GM12878 (cell line): ENCODE results near the gene RSKR. TPM values are rescaled to one million over a fixed set of nuclear protein-coding genes. Genes with fewer than 3 reads are reported as not detected.

ENCODE experiments used
- ATAC-seq: fragments of 200-7000 bp; cut with Tn5 transposase; 3 replicates; pipeline ENCODE4 v1.9.1; 2020; ENCODE audit warnings: mild to moderate bottlenecking, moderate library complexity
- BruUV-seq: library from RNA; stranded (reverse); fragments of 400-500 nt; replicated peaks from 2 replicates; lab custom pipeline; 2021; lab: Mats Ljungman, UMichigan
- CTCF ChIA-PET: fragments of 300-600 bp; sonication (Branson Sonifier 250); formaldehyde crosslinking; extraction: SDS; loops from one replicate; lab custom pipeline; 2021; ENCODE audit warnings: inconsistent platforms; lab: Yijun Ruan, JAX
- POLR2A ChIA-PET: fragments of 350-600 bp; formaldehyde crosslinking; extraction: SDS; loops from one replicate; lab custom pipeline; 2021; ENCODE audit warnings: inconsistent platforms; lab: Charles Lee
- RAD21 ChIA-PET: fragments of 300-600 bp; sonication (Branson Sonifier 250); formaldehyde crosslinking; loops from one replicate; lab custom pipeline; 2023; ENCODE audit warnings: antibody characterized with exemption; ENCODE audit not compliant: unreplicated experiment; lab: Charles Lee
- SMC1A ChIA-PET: fragments of 300-600 bp; sonication (Branson Sonifier 250); formaldehyde crosslinking; loops from one replicate; lab custom pipeline; 2023; ENCODE audit not compliant: unreplicated experiment, uncharacterized antibody; lab: Charles Lee
- DNase-seq: peaks from one replicate; pipeline ENCODE4 v3.0.0-alpha.2; 2011; ENCODE audit warnings: low read depth, low spot score
- FAIRE-seq: peaks from 3 replicates; lab custom pipeline; 2011; peaks lifted over from hg19 to GRCh38; lab: Jason Lieb, UNC
- H2AFZ ChIP-seq: 2 replicates; pipeline ENCODE4 v1.6.0; 2011; ENCODE audit warnings: low read depth, low read length, control low read depth; ENCODE audit not compliant: control insufficient read depth
- H3K27ac ChIP-seq: 2 replicates; pipeline ENCODE4 v1.5.1; 2011; ENCODE audit warnings: control low read depth; ENCODE audit not compliant: control insufficient read depth, insufficient read depth
- H3K27me3 ChIP-seq, 2 experiments: replicated peaks in 1 of 2; 2 replicates each; pipeline versions ENCODE4 v1.6.0 to v1.6.1; 2011; ENCODE audit warnings: low read length in 1 of 2; ENCODE audit not compliant: control insufficient read depth in 2 of 2, insufficient read depth in 2 of 2
- H3K36me3 ChIP-seq, 2 experiments: 2 replicates each; pipeline ENCODE4 v1.5.1; 2011; ENCODE audit warnings: low read length in 1 of 2; ENCODE audit not compliant: control insufficient read depth in 2 of 2, insufficient read depth in 2 of 2
- H3K4me1 ChIP-seq: 2 replicates; pipeline ENCODE4 v1.6.1; 2011; ENCODE audit warnings: mild to moderate bottlenecking, low read length, moderate library complexity, mixed read lengths; ENCODE audit not compliant: control insufficient read depth, insufficient read depth
- H3K4me2 ChIP-seq: 2 replicates; pipeline ENCODE4 v1.6.0; 2011; ENCODE audit warnings: control low read depth; ENCODE audit not compliant: control insufficient read depth, insufficient read depth
- H3K4me3 ChIP-seq: fragments of 200-600 bp; sonication (generic); 2 replicates; pipeline ENCODE4 v1.5.1; 2016
- H3K79me2 ChIP-seq: 2 replicates; pipeline ENCODE4 v1.6.0; 2011; ENCODE audit warnings: low read length; ENCODE audit not compliant: control insufficient read depth, insufficient read depth
- H3K9ac ChIP-seq: 2 replicates; pipeline ENCODE4 v1.8.0; 2011; ENCODE audit warnings: low read length, control low read depth, mixed read lengths; ENCODE audit not compliant: control insufficient read depth, insufficient read depth
- H3K9me3 ChIP-seq: replicated peaks from 3 replicates; pipeline ENCODE4 v1.5.1; 2011; ENCODE audit warnings: mild to moderate bottlenecking, low read length; ENCODE audit not compliant: control insufficient read depth, insufficient read depth
- H4K20me1 ChIP-seq: 2 replicates; pipeline ENCODE4 v1.6.0; 2011; ENCODE audit not compliant: control insufficient read depth, insufficient read depth
- BCL11A ChIP-seq: IDR thresholded peaks from 2 replicates; pipeline ENCODE4 v1.6.1; 2011; ENCODE audit warnings: low read depth, low read length
- CHD4 ChIP-seq: fragments of 200-600 bp; sonication (generic); IDR thresholded peaks from 2 replicates; pipeline ENCODE4 v1.6.1; 2016; ENCODE audit warnings: mild to moderate bottlenecking
- E2F4 ChIP-seq: IDR thresholded peaks from 2 replicates; pipeline ENCODE4 v1.6.1; 2012; ENCODE audit warnings: low read depth, low read length, improper control_type of control experiment
- MAX ChIP-seq: IDR thresholded peaks from 2 replicates; pipeline ENCODE4 v1.6.1; 2012; ENCODE audit warnings: low read depth, low read length, improper control_type of control experiment
- MEF2B ChIP-seq: fragments of 450-650 bp; IDR thresholded peaks from 2 replicates; pipeline ENCODE4 v1.6.1; 2018; ENCODE audit warnings: mild to moderate bottlenecking, moderate library complexity; ENCODE audit not compliant: partially characterized antibody, poor library complexity, severe bottlenecking
- RBBP5 ChIP-seq: fragments of 200-600 bp; sonication (generic); conservative IDR thresholded peaks from 2 replicates; pipeline ENCODE4 v1.6.1; 2016
- in situ Hi-C: fragments of 300-500 bp; cut with MboI; formaldehyde crosslinking; loops from 9 replicates; pipeline ENCODE4 v1.14.3; 2018; ENCODE audit warnings: mixed read lengths
- intact Hi-C: fragments of 100-400 bp; cut with micrococcal nuclease; formaldehyde crosslinking; loops from one replicate; pipeline ENCODE4 v1.14.2; 2022; ENCODE audit not compliant: unreplicated experiment
- polyA plus RNA-seq, 11 experiments: library from polyadenylated mRNA; depleted of rRNA in 4 of 11; unstranded in 6 of 11; stranded (reverse) in 5 of 11; fragments of >200 nt; fragmentation: Nextera tagmentation in 4 of 11; fragmentation: Illumina TruSeq in 1 of 11; extraction: Ambion mirVana in 4 of 11; extraction: Trizol in 1 of 11; gene quantifications; 1 replicate in 1 of 11; 2 replicates in 10 of 11; pipeline versions ENCODE4 v1.2.1 to v1.2.3, GENCODE V29; 2011 to 2016; ENCODE audit warnings: inconsistent platforms in 2 of 11, missing spikeins in 2 of 11, low read depth in 1 of 11
- total RNA-seq, 4 experiments: library from RNA; depleted of rRNA in 3 of 4; stranded (reverse); fragments of >200 nt in 3 of 4; fragmentation: Illumina TruSeq in 1 of 4; extraction: Trizol in 1 of 4; gene quantifications; 2 replicates each; pipeline versions ENCODE4 v1.2.1 to v1.2.3, GENCODE V29; 2013 to 2021
- TF ChIP-seq, protein P1 (sequence below): fragments of 450-650 bp; IDR thresholded peaks from 2 replicates; pipeline ENCODE4 v1.6.1; 2014; ENCODE audit warnings: mild to moderate bottlenecking
- TF ChIP-seq, protein P2 (sequence below): fragments of 450-650 bp; conservative IDR thresholded peaks from 2 replicates; pipeline ENCODE4 v1.6.1; 2017; ENCODE audit warnings: mild to moderate bottlenecking, moderate library complexity

RSKR gene
- total and polyA plus RNA-seq, 10 of the 15 experiments (the other 5 are each of a cell fraction or from before 2014, with no cell fraction given): 0.52 to 22.4 (median 8.7) TPM

- peaks cover 1 to 22% of the 10 kb centered on the region in 2 experiments; a peak in 2 of 4 replicates for H3K36me3 ChIP-seq
- SMC1A ChIA-PET: interaction anchor here (1.1 to 8.3 kb wide), 3 partner anchors 19 to 25 kb away, joined by 3 to 89 read pairs (median 25); no protein-coding TSS in a partner anchor
- H3K4me3 ChIP-seq: no peak overlapping the region
- in situ Hi-C loops (loop anchor here (25.0 kb wide), 1 partner anchor 1086 kb away; no protein-coding TSS in a partner anchor), intact Hi-C loops (loop anchor here (5.0 kb wide), 1 partner anchor 49 kb away; no protein-coding TSS in a partner anchor)
- no peaks in the 10 kb centered on the region for H4K20me1 ChIP-seq
- TF ChIP-seq MAX (no peak), BCL11A (no peak), CHD4 (no peak), RBBP5 (no peak), E2F4 (no peak), MEF2B (no peak)
- TF ChIP-seq, protein P1, sequence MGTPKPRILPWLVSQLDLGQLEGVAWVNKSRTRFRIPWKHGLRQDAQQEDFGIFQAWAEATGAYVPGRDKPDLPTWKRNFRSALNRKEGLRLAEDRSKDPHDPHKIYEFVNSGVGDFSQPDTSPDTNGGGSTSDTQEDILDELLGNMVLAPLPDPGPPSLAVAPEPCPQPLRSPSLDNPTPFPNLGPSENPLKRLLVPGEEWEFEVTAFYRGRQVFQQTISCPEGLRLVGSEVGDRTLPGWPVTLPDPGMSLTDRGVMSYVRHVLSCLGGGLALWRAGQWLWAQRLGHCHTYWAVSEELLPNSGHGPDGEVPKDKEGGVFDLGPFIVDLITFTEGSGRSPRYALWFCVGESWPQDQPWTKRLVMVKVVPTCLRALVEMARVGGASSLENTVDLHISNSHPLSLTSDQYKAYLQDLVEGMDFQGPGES: no peak
- TF ChIP-seq, protein P2, sequence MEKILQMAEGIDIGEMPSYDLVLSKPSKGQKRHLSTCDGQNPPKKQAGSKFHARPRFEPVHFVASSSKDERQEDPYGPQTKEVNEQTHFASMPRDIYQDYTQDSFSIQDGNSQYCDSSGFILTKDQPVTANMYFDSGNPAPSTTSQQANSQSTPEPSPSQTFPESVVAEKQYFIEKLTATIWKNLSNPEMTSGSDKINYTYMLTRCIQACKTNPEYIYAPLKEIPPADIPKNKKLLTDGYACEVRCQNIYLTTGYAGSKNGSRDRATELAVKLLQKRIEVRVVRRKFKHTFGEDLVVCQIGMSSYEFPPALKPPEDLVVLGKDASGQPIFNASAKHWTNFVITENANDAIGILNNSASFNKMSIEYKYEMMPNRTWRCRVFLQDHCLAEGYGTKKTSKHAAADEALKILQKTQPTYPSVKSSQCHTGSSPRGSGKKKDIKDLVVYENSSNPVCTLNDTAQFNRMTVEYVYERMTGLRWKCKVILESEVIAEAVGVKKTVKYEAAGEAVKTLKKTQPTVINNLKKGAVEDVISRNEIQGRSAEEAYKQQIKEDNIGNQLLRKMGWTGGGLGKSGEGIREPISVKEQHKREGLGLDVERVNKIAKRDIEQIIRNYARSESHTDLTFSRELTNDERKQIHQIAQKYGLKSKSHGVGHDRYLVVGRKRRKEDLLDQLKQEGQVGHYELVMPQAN: no peak
- no peaks in the 10 kb centered on the region for H3K27me3 ChIP-seq
- RAD21 ChIA-PET: interaction anchor here (3.4 kb wide), 1 partner anchor 20 kb away, joined by 11 read pairs; no protein-coding TSS in a partner anchor
- H3K9ac ChIP-seq: no peak overlapping the region
- ATAC-seq: no peak
- H2AFZ ChIP-seq: no peak overlapping the region
- DNase-seq: no peak
- H3K79me2 ChIP-seq: peaks cover 55% of the 10 kb centered on the region
- H3K9me3 ChIP-seq: no peaks in the 10 kb centered on the region
- CTCF ChIA-PET: interaction anchor here (0.6 to 6.6 kb wide), 2 partner anchors 24 to 719 kb away, joined by 3 to 83 read pairs; no protein-coding TSS in a partner anchor
- H3K4me1 ChIP-seq: peaks cover 20% of the 10 kb centered on the region
- POLR2A ChIA-PET: interaction anchor here (6.2 to 9.9 kb wide), 2 partner anchors 20 to 23 kb away, joined by 56 to 148 read pairs; partner anchors contain the start of gene UNC119
- H3K27ac ChIP-seq: no peak overlapping the region
- H3K4me2 ChIP-seq: no peak overlapping the region
- FAIRE-seq: no peak
- no TSS peak for BruUV-seq
Measured at GRCh38 chr17:28573040-28573380, 41.0 kb downstream of the RSKR start.
